HFFc6 (cell line): ENCODE measurements around the gene FGF19. TPM values are rescaled to one million over a fixed set of nuclear protein-coding genes. Genes with fewer than 3 reads are reported as not detected.

Source experiments
- DNase-seq: peaks from one replicate; pipeline ENCODE4 v3.0.0-alpha.2; 2018
- H3K27ac Mint-ChIP-seq: 2 replicates; pipeline ENCODE4 v1.8.0; 2020; ENCODE audit warnings: mild to moderate bottlenecking, mixed read lengths
- H3K27me3 Mint-ChIP-seq: 2 replicates; pipeline ENCODE4 v1.8.0; 2021; ENCODE audit warnings: mild to moderate bottlenecking, moderate library complexity, mixed read lengths; ENCODE audit not compliant: insufficient read depth
- H3K36me3 Mint-ChIP-seq: 2 replicates; pipeline ENCODE4 v1.8.0; 2021; ENCODE audit warnings: low read depth, mixed read lengths
- H3K4me1 Mint-ChIP-seq: 2 replicates; pipeline ENCODE4 v1.8.0; 2020; ENCODE audit warnings: low read depth, mixed read lengths
- H3K4me3 Mint-ChIP-seq: 2 replicates; pipeline ENCODE4 v1.8.0; 2020; ENCODE audit warnings: mild to moderate bottlenecking, moderate library complexity, mixed read lengths
- H3K9me3 Mint-ChIP-seq: 2 replicates; pipeline ENCODE4 v1.8.0; 2020; ENCODE audit warnings: mild to moderate bottlenecking, mixed read lengths
- long read RNA-seq: library from polyadenylated mRNA; unstranded; transcript quantifications from one replicate; pipeline ENCODE4 v2.0.0, GENCODE V29; 2019
- total RNA-seq, 6 experiments: library from RNA; stranded (reverse); fragmentation: NEBNext Ultra II Directional; extraction: Animal tissue kit (Norgen Biotek cat#: 25700); gene quantifications; 2 replicates in 1 of 6; 3 replicates in 5 of 6; pipeline ENCODE4 v1.2.3, GENCODE V29; 2021
- TF ChIP-seq, protein P1 (sequence below): fragments of 200-600 bp; sonication (generic); IDR thresholded peaks from 2 replicates; pipeline ENCODE4 v1.5.0; 2021; ENCODE audit warnings: antibody characterized with exemption, mild to moderate bottlenecking

Gene FGF19, protein sequence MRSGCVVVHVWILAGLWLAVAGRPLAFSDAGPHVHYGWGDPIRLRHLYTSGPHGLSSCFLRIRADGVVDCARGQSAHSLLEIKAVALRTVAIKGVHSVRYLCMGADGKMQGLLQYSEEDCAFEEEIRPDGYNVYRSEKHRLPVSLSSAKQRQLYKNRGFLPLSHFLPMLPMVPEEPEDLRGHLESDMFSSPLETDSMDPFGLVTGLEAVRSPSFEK
- not detected for total RNA-seq
- long read RNA-seq: 0 reads

DNA sequence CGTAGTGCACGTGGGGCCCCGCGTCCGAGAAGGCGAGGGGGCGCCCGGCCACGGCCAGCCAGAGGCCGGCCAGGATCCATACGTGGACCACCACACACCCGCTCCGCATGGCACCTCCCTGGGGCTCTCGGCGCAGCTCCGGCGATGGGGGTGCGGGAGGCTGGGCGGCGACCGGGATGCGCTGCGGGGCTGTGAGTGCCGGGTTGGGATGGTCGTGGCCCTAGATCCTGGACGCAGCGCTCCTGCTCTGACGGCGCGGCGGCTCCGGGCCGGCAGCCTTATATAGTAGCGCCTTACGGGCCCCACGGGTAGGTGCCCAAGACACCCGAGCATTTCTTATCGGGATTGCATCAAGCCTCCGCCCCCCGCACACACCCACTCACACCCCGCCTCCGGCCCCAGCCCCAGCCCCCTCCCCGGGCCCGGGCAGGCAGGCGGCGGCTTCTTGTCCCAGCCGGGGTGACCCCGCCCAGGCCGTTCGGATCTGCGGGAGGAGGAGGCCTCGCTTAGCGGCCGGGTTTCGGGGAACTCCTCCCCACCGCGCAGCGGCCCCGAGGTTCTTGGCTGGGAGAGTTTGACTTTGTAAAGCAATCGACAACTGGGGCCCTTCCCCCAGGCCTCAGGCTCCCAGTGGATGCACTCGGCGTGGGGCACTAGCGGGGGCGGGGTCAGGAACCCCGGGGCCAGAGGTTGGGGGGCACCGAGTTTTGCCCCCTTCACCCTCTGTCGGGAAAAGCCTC is at the start of gene FGF19:
Gene FGF19 (minus strand): TSS at position 255 of the 740 bp plus-strand sequence. CDS start 146 bp downstream, at position 109.
- no peak within 1 kb of the TSS for H3K27ac Mint-ChIP-seq
- H3K4me1 Mint-ChIP-seq: peaks cover 9% of the 10 kb centered on the region
- peaks cover 47% of the 10 kb centered on the region for H3K27me3 Mint-ChIP-seq
- no peak for DNase-seq
- H3K36me3 Mint-ChIP-seq: no peaks in the 10 kb centered on the region
- H3K9me3 Mint-ChIP-seq: no peaks in the 10 kb centered on the region
- TF ChIP-seq, protein P1, sequence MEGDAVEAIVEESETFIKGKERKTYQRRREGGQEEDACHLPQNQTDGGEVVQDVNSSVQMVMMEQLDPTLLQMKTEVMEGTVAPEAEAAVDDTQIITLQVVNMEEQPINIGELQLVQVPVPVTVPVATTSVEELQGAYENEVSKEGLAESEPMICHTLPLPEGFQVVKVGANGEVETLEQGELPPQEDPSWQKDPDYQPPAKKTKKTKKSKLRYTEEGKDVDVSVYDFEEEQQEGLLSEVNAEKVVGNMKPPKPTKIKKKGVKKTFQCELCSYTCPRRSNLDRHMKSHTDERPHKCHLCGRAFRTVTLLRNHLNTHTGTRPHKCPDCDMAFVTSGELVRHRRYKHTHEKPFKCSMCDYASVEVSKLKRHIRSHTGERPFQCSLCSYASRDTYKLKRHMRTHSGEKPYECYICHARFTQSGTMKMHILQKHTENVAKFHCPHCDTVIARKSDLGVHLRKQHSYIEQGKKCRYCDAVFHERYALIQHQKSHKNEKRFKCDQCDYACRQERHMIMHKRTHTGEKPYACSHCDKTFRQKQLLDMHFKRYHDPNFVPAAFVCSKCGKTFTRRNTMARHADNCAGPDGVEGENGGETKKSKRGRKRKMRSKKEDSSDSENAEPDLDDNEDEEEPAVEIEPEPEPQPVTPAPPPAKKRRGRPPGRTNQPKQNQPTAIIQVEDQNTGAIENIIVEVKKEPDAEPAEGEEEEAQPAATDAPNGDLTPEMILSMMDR: no peak
- no peak within 1 kb of the TSS for H3K4me3 Mint-ChIP-seq

- TF ChIP-seq, protein P1: no peak
- Mint-ChIP-seq H3K4me3 (no peak overlapping the region), H3K36me3 (peaks cover 8% of the 10 kb centered on the region; the same call in 1 of the 2 replicates), H3K27ac (no peak overlapping the region), H3K4me1 (no peaks in the 10 kb centered on the region), H3K27me3 (peaks cover 34% of the 10 kb centered on the region), H3K9me3 (peaks cover 8% of the 10 kb centered on the region)
- DNase-seq: no peak
These were observed 49.1 kb upstream of the FGF19 start for GRCh38 chr11:69752890-69753289.

GRCh38 chr11:69750875-69751597 is 47.2 kb upstream of the FGF19 start:
- Mint-ChIP-seq H3K27ac (no peak overlapping the region), H3K9me3 (peaks cover 3% of the 10 kb centered on the region), H3K36me3 (peaks cover 2% of the 10 kb centered on the region; the same call in 1 of the 2 replicates), H3K27me3 (peaks cover 24% of the 10 kb centered on the region), H3K4me3 (no peak overlapping the region), H3K4me1 (no peaks in the 10 kb centered on the region)
- no peak for DNase-seq
- TF ChIP-seq, protein P1: no peak

GRCh38 chr11:69750108-69750850 is 46.5 kb upstream of the FGF19 start:
- Mint-ChIP-seq H3K27ac (no peak overlapping the region), H3K9me3 (no peaks in the 10 kb centered on the region), H3K36me3 (no peaks in the 10 kb centered on the region), H3K4me3 (no peak overlapping the region), H3K4me1 (no peaks in the 10 kb centered on the region), H3K27me3 (peaks cover 24% of the 10 kb centered on the region)
- DNase-seq: no peak
- TF ChIP-seq, protein P1: no peak

GRCh38 chr11:69748637-69749036 is 44.8 kb upstream of the FGF19 start:
- Mint-ChIP-seq H3K27me3 (peaks cover 20% of the 10 kb centered on the region), H3K36me3 (no peaks in the 10 kb centered on the region), H3K27ac (no peak overlapping the region), H3K9me3 (no peaks in the 10 kb centered on the region), H3K4me3 (no peak overlapping the region), H3K4me1 (peaks cover 8% of the 10 kb centered on the region)
- no peak for DNase-seq
- TF ChIP-seq, protein P1: no peak
